HG02840 (cell line): ENCODE measurements around the gene SGMS1.
"Not testable (repeated sequence)": the region's sequence is repeated elsewhere in the genome, so short reads cannot be mapped to it uniquely, and the experiment has no call there.

Source experiments
- ATAC-seq: cut with Tn5 transposase; IDR thresholded peaks from one replicate; pipeline ENCODE4 v1.9.1; 2021; ENCODE audit warnings: mild to moderate bottlenecking, moderate library complexity, moderate number of reproducible peaks; ENCODE audit not compliant: unreplicated experiment, low FRiP score

Gene SGMS1

DNA sequence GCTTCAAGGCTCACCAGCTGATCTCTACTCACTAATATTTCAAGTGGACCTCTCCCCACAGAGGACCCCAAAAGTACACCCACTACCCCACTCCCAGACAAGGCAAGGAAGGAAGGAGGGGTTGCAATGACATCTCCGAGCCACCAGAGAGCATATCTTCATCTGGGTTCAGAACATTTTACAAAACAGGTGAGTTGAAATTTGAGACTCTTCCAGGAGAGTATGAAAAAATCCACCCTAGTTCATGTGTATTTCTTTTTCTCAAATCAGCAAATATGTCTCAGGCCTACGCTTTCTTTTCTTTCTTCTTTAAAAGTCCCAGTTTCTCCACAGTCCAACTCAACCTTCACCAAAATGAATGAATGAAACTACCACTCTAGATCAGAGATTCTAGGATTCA is 61.9 kb downstream of the SGMS1 start:
- no peak for ATAC-seq

DNA sequence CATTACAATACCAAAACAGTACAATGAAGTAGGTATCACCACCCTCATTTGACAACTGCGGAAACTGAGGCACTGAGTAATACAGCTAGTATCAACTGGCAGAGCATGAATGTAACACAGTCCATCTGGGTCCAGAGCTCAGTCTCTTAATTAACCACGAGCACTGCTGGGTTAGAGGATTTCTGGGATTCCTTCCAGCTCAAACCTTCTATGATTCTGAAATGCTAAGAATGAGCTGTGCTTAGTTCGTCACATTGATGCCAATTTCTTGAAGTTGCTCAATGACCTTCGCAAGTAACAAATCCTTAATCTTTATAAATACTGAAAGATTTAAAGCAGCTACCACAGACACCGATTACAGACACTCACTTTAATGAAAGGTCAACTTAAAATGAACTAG is 62.5 kb downstream of the SGMS1 start:
- ATAC-seq = no peak

DNA sequence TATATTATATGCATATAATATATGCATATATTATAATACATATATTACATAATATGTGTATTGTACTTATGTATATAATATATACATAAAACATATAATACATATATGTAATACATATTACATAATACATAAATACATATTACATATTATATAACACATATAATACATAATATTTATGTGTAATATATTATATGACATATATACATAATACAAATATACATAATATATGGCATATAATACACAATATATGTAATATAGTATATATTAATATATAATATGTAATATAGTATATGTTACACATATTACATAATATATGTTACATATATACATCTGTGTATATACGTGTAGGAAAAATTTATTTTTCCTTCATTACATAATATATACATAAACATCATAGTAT is 63.4 kb downstream of the SGMS1 start:
- ATAC-seq = no peak

DNA sequence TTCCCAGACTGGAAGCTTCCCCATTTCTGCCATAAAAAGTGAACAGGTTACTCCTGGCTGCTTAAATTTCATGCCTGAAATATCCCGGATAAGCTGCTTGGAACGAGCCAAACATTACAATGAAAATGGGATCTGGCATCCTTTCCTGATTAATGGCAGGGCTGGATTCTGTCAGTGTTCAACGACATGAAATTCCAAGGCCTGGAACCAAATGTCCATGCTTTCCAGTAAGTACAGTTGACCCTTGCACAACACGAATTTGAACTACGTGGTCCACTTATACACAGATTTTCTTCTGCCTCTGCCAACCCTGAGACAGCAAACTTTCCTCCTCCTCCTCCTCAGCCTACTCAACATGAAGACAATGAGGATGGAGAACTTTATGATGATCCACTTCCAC is 65.4 kb downstream of the SGMS1 start:
- no peak for ATAC-seq

DNA sequence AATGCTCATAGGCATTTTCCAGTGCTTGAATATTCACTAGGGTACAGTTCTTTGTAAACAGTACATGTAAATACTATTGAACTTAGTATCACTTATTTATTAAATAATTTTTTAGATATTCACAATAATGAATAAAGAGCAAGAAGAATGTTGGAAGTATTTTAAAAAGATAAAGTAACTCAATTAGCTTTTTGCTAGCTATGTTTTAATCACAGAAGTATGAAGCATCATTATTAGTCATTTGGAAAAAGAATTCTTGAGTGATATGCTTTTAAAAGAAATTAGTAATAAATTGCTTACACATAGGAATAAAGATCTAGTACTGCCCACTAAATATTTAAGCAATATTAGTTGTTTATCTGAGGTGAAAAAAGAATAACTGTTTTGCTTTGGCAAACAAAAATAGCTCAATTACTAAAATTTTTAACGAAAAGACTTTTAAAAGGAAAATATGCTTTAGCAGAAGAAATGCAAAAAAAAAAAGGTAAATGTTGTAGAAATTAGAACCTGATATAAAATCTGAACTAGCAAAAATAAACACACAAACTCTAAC is 66.5 kb downstream of the SGMS1 start:
- ATAC-seq = no peak

DNA sequence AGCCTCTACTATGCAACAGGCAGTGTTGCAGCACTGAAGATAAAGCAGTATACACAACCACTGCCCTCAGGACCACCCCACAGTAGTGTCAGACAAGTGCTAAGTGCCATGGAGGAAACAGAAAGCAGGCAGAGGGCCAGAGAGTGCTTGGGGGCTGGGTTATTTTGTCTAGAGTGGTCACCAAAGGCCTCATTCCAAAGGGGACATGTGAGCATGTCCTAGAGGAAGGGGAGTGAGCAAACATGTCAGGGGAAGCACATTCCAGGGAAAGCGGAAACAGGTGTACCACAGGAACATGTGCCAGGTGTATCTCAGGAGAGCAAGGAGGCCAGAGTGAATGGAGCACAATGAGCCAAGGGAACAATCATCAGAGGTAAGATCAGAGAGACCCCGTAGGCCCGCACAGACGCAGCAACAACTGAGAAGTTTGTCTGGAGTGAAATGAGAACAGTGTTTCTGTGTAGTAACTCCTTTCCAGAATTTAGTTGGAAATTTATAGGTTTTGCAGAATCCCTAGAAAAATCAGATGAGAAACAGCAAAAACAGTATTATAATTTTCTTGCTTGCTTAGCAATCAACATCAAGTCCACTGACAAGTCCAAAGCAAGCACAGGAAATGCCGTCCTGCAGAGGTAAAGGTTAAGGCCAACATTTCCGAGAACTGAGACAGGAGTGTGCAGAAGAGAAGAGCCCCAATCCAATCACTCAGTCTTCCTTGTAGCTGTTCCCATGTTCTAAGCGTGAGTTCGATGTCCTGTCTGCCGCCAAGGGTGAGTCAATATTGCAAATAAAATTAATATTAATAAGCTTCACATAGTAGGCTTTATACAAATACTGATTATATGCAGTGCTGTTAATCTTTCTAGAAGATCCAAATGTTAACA is 67.3 kb downstream of the SGMS1 start:
- no peak for ATAC-seq

DNA sequence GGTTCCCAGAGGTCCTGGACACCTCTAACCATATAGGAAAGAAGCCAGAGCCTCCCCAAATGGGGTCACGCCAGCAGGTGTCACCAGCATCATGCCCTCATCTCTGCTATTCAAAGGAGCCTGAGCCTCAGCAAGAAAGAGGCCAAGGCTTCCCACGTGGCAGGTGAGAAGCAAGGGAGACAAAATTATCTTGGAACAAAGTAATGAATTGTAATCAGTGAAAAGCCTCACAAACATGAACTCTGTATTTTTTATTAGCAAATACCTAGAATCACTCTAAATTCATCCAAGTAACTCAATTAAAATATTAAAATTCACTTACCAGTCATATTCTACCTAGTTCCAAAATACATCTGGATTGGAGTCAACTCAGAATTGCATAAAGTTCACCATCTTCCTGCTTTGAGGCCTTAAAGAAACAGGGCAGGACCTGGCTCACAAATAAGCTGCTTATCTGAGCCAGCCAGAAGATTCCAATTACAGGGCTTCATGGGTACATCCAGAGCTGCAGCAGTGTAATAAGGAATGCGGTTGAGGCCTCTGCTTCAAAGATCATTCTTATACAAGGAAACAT is 68.7 kb downstream of the SGMS1 start:
- no peak for ATAC-seq

DNA sequence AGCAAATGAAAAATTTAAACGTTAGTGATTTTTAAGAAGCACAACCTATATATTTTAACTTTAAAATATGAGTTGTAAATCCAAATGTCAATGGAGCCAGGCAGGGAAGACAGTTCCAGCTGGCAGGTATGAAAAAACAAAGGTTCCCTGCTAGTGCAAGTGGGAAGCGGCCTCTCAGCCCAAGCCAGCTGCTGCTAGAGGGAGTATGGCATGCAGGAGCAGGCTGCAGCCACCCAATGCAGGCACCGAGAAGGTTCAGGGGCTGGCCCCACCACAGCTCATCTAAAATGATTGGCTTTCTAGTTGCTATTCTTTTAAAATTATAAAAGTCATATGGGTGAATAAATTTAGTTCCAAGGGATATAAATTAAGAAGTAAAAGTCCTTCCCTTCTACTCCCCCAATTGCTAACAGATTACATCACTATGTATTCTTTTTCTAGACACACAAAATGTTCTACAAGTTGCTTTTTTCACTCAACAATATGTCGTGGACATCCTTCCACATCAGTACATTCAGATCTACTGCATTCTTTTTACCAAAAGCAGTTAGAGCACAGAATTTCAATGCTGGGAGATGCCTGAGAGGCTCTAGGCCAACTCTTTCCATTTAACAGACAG is 69.3 kb downstream of the SGMS1 start:
- ATAC-seq = no peak

DNA sequence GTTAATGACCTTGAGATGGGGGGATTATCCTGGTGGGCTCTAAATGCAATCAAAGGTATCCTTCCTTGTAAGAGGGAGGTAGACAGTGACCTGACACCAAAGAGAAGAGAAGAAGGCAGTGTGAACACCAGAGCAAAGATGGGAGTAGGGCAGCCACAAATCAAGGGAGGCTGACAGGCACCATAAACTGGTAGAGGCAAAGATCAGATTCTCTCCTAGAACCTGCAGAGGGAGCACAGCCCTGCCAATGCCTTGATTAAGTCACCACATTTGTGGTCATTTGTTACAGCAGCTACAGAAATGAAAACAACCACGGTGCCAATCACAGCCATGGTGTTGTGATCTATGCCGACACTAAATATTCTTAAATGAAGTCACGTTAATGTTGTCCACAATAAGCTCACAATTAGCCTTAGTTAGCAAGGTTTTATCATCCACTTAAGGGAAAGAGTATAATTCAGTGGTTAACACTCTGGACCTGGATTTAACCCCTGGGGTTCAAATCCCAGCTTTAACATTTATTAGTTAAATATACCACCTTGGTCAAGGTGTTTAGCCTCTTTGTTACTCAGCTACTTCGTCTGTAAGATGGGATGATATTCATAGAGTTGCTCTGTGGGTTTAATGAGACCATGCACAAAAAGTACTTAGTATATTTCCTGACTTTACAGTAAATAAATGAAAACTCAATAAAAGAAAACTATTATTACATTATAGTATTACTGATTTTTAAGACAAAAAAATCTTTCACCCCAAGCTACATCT is 70.8 kb downstream of the SGMS1 start:
- ATAC-seq = no peak

DNA sequence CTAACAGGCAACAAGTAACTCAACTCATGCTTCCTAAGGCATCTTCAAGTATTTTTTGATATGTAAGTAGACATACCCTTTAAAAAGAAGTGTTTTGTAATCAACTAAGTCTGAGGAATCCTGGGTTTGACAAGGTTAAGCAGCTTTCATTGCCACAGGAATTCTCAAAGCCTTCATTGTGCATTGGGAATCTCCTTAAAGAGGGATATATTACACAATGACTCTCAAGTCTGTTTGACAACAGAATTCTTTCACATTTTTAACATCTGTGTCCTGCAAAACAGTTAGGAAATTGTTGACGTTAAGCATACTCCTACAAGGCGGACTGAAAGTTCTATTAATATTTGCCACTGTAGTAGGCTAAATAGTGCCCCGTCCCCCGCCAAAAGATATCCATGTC is 71.4 kb downstream of the SGMS1 start:
- ATAC-seq = no peak

DNA sequence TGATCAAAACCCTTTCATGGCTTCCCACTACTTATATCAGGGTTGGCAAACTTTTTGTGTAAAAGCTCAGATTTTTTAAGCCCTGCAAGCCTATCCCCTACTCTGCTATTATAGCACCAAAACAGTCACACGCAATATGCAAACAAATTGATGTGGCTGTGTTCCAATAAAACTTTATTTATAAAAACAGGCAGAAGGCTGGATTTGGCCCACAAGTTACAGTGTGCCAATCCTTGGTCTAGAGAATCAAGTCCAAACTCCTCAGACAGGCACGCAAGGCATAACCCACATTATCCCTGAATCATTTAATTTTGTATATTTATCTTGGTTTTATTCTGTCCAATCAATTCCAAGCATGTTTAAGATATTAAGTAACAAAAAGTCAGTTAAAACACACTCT is 71.9 kb downstream of the SGMS1 start:
- ATAC-seq = no peak

DNA sequence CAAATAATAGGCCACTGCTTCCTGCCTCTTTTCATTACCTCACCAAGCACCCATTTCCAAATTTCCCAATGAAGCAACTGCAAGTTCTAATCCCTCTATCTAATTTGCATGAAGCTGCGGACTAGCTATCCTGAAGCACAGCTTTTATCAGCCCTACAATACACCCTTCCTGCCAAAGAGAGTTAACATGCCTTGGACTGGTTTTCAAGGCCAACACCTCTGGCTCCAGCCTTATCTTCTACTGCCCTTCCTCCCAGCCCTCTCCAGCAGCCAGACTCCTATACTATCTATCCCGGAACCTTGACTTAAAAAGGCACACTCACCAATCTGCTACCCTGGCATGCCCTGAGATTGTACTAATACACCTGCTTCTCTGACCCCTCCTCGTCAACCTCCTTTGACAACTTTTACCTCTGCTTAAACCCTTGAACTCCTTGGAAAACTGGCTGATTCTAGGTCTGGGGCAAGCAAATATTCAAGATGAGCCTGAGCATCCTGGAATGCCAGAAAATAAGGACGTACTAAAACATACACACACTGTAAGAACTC is 73.4 kb downstream of the SGMS1 start:
- ATAC-seq = no peak

DNA sequence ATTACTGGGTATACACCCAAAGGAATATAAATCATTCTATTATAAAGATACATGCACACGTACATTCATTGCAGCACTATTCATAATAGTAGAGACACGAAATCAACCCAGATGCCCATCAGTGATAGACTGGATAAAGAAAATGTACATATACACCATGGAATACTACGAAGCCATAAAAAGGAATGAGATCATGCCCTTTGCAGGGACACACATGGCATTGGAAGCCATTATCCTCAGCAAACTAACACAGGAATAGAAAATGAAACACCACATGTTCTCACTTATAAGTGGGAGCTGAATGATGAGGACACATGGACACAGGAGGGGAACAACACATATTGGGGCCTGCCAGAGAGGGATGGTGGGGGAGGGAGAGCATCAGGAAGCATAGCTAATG is 74.6 kb downstream of the SGMS1 start:
- ATAC-seq = not testable (repeated sequence)

DNA sequence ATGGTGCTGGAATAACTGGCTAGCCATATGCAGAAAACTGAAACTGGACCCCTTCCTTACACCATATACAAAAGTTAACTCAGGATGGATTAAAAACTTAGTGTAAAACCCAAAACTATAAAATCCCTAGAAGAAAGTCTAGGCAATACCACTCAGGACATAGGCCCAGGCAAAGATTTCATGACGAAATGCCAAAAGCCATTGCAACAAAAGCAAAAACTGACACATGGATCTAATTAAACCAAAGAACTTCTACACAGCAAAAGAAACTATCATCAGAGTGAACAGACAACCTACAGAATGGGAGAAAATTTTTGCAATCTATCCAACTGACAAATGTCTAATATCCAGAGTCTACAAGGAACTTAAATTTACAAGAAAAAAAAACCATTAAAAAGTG is 75.3 kb downstream of the SGMS1 start:
- not testable (repeated sequence) for ATAC-seq

DNA sequence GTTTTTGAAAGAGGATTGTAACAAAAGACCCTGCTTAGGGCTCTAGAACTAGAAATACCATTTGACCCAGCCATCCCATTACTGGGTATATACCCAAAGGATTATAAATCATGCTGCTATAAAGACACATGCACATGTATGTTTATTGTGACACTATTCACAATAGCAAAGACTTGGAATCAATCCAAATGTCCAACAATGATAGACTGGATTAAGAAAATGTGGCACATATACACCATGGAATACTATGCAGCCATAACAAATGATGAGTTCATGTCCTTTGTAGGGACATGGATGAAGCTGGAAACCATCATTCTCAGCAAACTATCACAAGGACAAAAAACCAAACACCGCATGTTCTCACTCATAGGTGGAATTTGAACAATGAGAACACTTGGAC is 77.5 kb downstream of the SGMS1 start:
- not testable (repeated sequence) for ATAC-seq

DNA sequence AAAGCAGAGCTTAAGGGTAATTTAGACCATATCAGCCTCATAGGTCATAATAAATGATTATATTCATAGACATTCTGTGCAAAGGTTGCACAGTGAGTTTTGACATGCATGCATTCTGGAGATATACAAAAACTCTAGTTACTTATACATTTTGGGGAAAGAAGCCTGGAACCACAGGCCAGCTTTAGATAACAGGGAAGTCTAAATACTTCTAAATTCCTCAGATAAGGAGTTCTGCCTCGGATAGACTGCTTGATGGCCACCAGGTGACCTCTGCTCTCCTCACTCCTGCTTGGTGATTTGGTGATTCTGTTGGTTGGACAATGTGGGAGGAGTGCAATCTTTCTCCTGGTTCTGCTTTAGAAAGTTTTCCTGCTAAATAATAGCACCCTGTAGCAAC is 77.9 kb downstream of the SGMS1 start:
- no peak for ATAC-seq

DNA sequence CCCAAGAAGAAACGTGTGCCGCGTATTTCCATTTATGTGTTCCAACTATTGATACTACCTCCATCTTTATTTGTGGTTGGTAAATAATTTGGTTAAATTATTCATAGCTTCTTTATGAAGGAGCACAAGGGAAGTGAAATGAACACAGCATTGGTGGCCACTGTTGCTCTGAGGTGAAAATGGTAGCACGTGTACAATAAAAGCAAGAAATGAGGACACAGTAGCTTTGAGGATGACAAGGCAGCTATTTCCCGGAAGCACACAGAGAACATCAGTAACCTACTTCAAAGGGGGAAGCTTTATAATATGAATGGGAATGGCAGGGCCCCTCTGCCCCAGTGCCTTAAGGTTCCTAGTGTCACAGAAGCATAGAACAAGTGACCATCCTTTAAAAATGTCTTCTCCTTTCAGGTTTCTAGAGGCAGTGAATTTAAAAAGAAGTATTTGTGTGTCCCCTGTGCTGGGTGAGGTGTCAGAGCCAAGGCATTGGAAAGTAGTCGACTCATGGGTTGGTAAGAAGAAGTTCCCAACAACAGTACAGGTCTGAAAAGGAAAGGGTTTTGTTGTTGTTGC is 78.8 kb downstream of the SGMS1 start:
- no peak for ATAC-seq

DNA sequence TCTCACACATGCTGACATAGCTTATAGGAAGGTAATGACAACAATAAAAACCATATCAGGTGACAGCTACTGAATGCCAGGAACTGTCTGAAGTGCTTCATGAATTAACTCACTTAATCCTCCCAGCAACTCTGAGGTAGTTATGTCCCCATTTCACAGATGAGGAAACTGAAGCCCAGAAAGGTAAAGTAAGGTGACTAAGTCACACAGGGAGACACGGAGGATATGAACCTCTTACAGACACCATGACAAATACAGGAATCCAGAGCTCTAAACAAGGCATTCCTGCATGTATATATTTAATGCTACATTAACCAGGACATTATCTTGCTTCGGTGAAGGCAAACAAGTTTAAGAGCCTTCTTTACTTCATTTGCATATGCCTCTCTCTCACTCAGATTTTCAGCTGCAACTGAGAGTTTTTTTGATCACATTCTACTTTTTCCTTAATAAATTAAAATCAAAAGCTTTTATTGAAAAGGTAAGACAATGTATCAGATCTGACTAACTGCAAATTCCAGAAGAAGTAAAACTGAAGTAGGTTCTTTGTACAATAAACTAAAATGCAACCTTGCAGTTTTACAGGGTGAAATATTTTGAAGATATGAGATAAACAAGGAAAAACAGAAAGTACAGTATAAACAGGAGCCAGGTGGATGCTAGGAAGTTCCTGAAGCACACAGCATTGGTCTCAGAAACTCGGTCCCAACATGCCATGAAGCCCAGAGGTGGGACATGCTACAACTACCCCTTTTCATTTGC is 79.5 kb downstream of the SGMS1 start:
- ATAC-seq = no peak

DNA sequence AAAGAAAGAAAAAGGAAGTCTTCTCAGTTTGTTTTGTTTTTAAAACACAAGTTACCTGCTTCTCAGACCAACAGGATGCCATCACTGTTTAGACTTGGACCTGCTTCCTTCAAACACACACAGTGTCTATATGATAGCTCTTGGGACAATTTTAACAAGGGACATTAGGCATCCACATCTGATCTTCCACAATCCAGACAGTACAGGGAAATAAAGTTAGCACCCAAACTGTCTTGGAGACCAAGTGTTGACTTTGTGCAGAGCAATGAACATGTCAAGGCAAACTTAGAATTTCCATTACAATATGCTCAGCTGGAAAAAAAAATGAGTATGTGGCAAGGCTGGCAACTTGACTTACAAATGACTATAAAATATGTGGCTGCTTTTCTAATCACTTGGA is 80.9 kb downstream of the SGMS1 start:
- ATAC-seq = no peak
